GM23338 (cell line): ENCODE data around the gene RINL.

ENCODE experiments used
- CREB1 ChIP-seq: fragments of 250-450 bp; sonication (Bioruptor Pico); IDR thresholded peaks from 2 replicates; pipeline ENCODE4 v1.5.0; 2020; ENCODE audit warnings: low read depth, mild to moderate bottlenecking, moderate library complexity
- EZH2 ChIP-seq: fragments of 200-600 bp; sonication (generic); IDR thresholded peaks from one replicate; pipeline ENCODE4 v1.8.0; 2017; ENCODE audit warnings: antibody characterized with exemption, mild to moderate bottlenecking, low read depth; ENCODE audit not compliant: unreplicated experiment
- EZH2phosphoT487 ChIP-seq: fragments of 200-600 bp; sonication (generic); IDR thresholded peaks from one replicate; pipeline ENCODE4 v1.8.1; 2018; ENCODE audit warnings: antibody characterized with exemption; ENCODE audit not compliant: unreplicated experiment
- JUNB ChIP-seq: IDR thresholded peaks from one replicate; pipeline ENCODE4 v1.6.1; 2016; ENCODE audit warnings: antibody characterized with exemption; ENCODE audit not compliant: unreplicated experiment
- NANOG ChIP-seq: IDR thresholded peaks from 2 replicates; pipeline ENCODE4 v1.6.1; 2016; ENCODE audit warnings: antibody characterized with exemption, borderline replicate concordance
- POLR2AphosphoS5 ChIP-seq: IDR thresholded peaks from 2 replicates; pipeline ENCODE4 v1.6.1; 2016; ENCODE audit warnings: antibody characterized with exemption, low read depth
- REST ChIP-seq: IDR thresholded peaks from one replicate; pipeline ENCODE4 v1.6.1; 2018; ENCODE audit warnings: antibody characterized with exemption; ENCODE audit not compliant: unreplicated experiment
- STAT1 ChIP-seq: IDR thresholded peaks from one replicate; pipeline ENCODE4 v1.6.1; 2016; ENCODE audit warnings: antibody characterized with exemption; ENCODE audit not compliant: unreplicated experiment
- ZNF114 ChIP-seq: fragments of 250-450 bp; sonication (Bioruptor Pico); IDR thresholded peaks from 2 replicates; pipeline ENCODE4 v1.5.0; 2020; ENCODE audit warnings: mild to moderate bottlenecking, moderate library complexity
- ZNF331 ChIP-seq: fragments of 250-450 bp; sonication (Bioruptor Pico); IDR thresholded peaks from 2 replicates; pipeline ENCODE4 v1.5.0; 2020; ENCODE audit warnings: low read depth, mild to moderate bottlenecking, moderate library complexity
- TF ChIP-seq, protein P1 (sequence below), 2 experiments: fragments of 200-600 bp in 1 of 2; sonication (generic) in 1 of 2; conservative IDR thresholded peaks; 2 replicates each; pipeline versions ENCODE4 v1.5.1 to v1.6.1; 2016 to 2017; ENCODE audit warnings: antibody characterized with exemption in 2 of 2, low read depth in 2 of 2, mild to moderate bottlenecking in 2 of 2, moderate library complexity in 1 of 2
- TF ChIP-seq, protein P2 (sequence below): IDR thresholded peaks from 2 replicates; pipeline ENCODE4 v1.6.1; 2016; ENCODE audit warnings: antibody characterized with exemption

DNA sequence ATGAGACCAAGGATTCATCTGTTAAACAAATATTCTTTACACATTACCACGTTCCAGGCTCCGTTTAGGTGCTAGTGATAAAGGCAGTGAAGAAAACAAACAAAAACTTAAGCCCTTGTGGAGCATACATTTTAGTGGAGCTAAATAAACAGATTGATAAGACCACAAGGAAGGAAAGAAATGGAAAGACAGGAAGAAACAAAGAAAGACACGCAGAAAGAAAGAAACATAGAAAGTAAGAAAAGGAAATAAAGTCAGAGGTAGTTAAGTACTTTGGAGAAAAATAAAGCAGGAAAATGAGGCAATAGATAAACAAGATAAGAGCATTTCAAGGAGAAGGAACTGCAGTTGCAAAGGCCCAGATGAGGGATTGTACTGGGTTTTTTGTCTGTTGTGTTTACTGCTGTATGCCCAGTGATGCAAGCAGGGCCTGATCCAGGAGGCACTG is 22.7 kb upstream of the RINL start:
- TF ChIP-seq, protein P1, sequence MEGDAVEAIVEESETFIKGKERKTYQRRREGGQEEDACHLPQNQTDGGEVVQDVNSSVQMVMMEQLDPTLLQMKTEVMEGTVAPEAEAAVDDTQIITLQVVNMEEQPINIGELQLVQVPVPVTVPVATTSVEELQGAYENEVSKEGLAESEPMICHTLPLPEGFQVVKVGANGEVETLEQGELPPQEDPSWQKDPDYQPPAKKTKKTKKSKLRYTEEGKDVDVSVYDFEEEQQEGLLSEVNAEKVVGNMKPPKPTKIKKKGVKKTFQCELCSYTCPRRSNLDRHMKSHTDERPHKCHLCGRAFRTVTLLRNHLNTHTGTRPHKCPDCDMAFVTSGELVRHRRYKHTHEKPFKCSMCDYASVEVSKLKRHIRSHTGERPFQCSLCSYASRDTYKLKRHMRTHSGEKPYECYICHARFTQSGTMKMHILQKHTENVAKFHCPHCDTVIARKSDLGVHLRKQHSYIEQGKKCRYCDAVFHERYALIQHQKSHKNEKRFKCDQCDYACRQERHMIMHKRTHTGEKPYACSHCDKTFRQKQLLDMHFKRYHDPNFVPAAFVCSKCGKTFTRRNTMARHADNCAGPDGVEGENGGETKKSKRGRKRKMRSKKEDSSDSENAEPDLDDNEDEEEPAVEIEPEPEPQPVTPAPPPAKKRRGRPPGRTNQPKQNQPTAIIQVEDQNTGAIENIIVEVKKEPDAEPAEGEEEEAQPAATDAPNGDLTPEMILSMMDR (conservative IDR thresholded peaks at IDR 0.05; ENCODE audit: low read depth in 2 of 2), result no peak
- TF ChIP-seq POLR2AphosphoS5 (no peak), EZH2 (no peak), ZNF331 (CRISPR knock-in tag) (no peak), REST (no peak), EZH2phosphoT487 (no peak), CREB1 (CRISPR knock-in tag) (no peak), JUNB (no peak), NANOG (no peak), STAT1 (no peak), ZNF114 (CRISPR knock-in tag) (no peak)
- TF ChIP-seq, protein P2, sequence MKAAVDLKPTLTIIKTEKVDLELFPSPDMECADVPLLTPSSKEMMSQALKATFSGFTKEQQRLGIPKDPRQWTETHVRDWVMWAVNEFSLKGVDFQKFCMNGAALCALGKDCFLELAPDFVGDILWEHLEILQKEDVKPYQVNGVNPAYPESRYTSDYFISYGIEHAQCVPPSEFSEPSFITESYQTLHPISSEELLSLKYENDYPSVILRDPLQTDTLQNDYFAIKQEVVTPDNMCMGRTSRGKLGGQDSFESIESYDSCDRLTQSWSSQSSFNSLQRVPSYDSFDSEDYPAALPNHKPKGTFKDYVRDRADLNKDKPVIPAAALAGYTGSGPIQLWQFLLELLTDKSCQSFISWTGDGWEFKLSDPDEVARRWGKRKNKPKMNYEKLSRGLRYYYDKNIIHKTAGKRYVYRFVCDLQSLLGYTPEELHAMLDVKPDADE, result no peak
